GM21515 (cell line): Measurements from ENCODE around the gene ARPC5.
"Not testable (repeated sequence)": the region's sequence is repeated elsewhere in the genome, so short reads cannot be mapped to it uniquely, and the experiment has no call there.

Source experiments
- ATAC-seq: cut with Tn5 transposase; IDR thresholded peaks from one replicate; pipeline ENCODE4 v1.9.1; 2021; ENCODE audit not compliant: unreplicated experiment

Gene ARPC5

DNA sequence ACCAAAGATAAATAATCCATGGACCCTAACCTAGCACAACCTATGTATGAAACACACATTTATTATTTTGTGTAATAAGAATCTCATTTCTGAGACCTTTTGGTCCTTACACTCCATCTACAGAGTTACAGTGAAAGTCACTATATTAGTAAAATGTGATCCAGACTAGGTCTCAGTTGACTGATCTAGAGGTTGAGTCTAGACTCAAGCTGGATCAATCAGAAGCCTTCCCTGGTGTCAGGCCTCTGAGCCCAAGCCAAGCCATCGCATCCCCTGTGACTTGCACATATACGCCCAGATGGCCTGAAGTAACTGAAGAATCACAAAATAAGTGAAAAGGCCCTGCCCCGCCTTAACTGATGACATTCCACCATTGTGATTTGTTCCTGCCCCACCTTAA is 22.6 kb downstream of the ARPC5 start:
- ATAC-seq, result not testable (repeated sequence)

DNA sequence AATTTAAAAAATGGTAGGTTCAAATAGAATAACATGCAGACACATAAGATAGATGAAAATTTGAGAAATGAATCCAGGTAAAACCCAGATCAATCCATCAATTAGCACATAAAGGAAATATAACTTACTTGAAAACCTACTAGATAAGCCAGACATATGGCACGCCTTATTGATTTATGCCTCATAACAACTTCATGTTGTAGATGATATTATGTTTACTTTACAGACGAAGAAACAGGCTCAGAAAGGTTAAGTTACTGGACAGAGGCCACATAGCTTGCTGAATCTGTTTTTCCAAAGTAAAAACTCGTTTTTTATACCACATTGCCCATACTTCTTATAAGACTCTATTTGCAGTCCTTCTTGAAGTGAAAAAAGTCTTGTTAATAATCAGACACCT is 23.2 kb downstream of the ARPC5 start:
- no peak for ATAC-seq

DNA sequence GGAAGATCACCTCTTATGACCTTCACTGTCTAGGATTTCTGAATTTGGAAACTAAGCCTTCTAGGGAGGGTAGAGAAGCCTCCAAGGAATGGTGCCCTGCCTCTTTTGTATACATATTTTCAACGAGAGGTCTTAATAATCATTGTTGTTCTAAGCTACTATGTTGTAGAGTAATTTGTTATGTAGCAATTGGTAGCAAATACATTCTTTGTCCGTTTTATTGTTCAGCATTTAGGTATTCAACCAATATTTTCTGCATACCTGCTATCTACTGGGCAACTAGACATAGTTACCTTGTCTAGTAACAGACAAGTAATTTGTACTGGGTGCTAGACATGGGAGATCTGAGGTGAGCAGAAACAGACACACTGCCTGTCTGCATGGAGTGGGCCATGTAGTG is 24.6 kb downstream of the ARPC5 start:
- no peak for ATAC-seq

- no peak for ATAC-seq
Measured at GRCh38 chr1:183609759-183610452, 25.7 kb downstream of the ARPC5 start.

DNA sequence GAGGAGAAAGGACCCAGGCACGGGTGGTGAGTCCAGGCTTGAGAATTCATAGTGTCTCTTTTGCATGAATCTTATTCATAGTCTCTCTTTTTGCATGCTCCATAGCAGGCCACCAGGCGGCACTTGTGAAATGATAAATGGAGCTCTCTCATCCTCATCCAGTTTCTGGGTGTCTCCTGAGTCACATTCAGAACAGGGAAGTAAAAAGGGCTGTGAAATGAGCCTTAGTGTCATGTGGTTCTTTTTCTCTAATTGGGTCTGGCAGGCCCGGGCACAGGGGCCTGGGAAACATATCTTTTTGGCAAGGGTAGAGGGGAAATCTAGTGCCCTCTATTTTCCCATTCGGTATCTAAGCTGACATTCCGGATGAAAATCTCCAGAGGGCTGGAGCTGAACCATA is 26.3 kb downstream of the ARPC5 start:
- ATAC-seq, result peak; percentile 43

DNA sequence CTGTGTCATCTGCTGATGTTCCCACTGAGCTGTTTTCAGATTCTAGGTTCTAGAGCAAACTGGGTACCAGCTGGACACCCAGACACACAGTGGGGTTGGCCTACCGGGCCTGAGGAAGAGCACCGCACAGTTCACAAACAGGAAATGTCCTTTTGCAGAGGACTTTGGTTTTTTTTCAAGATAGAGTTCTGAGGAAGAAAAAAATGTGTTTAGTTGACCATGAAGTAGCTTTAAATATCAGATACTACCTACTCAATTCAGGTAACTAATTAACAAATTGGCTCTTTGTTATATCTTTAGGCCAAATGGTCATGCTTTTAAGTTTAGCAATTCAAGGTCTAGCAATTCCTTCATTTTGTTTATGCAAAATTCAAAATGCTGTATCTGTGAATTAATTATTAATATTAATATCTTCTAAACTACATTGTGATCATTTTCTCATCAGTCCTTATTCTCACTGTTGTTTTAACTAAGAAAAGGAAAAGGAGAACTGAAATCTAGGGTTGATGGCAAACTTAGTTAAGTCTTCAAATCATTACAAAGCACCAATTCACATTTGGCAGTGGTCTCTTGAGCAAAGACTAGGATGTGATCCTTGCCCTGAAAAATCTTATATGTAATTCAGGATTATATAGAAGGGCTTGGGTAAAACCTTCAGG is 28.1 kb downstream of the ARPC5 start:
- no peak for ATAC-seq

- ATAC-seq, result no peak
Measured at GRCh38 chr1:183605904-183606303, 29.7 kb downstream of the ARPC5 start.

DNA sequence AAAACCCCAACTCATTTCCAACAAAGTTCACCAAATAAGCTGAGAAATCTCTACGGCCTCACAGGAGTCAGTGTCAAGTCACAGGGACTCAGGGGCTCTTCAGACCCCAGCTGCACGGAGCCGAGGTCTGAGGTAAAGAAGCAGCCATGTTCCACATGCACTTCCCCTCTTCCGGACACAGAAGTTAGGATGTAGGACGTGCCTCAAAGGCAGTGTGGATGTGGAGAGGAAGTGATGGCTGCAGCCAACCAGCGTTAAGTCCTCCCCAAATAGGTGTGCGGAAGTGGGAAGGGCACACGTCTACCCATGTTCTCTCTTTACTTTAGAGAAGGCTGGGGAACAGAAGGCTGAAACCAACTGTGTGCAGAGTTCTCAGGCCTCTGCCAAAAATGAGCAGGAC is 30.8 kb downstream of the ARPC5 start:
- ATAC-seq, result peak; percentile 17

DNA sequence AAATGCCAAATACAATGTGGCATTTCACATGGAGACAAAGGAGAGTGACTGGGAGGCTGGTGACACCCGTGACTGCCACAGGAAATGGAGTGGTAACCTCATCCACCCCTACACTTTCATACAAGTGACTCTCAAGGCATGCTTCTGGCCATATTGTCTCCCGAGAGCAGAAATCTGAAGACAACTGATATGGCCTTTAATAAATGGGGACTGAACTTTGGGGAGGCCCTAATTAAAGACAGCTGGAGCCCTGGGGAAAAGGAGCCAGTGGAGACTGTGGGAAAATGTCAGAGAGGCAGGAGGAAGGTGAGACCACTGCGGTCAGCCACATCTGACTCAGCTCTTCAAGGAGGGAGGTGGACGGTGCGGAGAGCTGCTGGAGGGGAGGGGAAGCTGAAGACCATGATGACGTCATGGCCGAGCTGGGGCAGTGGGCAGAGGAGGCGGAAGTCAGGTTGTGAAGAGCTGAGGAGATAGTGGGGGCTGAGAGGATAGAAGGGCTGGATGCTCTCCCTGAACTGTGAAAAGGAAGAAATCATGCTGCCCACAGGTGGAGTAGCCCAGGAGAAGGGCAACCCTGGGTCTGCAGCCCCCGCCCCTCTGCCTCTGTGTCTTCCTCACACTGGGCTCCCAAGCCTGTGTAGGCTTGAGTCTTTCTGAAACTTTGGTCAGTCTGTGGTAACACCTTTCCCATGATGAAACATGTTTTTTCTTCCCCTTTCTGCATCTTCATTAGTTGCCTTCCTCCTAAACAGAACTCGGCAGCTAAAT is 31.4 kb downstream of the ARPC5 start:
- ATAC-seq, result peak; percentile 38

DNA sequence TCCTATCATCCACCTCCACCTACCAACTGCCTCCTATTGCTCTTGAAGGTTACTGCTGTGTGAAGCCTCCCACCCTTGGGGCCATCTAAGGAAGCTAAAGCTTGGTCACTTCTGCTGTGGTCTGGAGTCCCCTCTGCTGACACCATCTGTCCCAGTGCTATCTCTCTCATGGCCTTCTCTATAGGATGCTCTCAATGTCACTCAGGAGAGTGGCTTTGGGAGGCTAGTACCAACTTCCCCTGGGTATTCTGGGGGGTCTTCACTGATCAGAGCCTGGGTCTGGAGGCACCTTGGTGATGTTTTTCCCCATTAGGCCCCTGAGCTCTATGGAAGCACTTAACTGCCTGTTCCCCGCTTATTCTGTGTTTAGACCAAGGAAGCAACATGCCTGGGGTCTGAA is 33.1 kb downstream of the ARPC5 start:
- no peak for ATAC-seq

DNA sequence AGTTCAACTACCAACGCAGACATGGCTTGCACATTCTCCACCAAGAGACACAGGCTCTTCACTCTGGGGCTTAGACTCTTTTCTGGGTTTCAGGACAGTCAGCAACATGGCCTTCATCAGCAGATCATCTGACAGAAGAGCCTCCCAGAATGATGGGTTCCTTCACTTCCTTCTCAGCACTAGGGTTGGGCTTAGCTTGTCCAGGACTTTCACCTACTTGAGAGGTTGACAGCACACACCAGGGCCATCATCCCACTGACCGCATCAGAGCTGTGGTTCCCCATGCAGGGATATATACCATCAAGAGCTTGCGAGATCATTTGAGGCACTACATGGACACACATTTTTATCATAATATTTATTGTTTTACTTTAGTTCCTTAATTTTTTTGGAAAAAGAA is 34.9 kb downstream of the ARPC5 start:
- ATAC-seq, result no peak

DNA sequence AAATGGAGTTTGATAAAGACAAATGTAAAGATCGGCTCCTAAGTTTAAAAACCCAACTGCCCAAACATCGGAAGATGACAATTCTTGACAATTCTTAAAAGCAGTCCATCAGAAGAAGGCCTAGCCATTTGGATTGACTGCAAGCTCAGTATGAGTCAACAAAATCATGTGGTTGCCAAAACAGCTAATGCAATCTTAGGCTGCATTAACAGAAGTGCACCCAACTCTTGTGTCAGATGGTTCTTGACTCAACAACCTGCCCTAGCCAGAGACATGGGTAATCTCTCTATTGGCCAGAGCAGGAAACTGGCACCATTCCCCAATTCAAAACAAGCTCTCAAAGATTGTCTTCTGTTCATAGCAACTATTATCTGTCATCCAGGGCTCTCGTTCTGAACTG is 35.4 kb downstream of the ARPC5 start:
- ATAC-seq, result no peak

DNA sequence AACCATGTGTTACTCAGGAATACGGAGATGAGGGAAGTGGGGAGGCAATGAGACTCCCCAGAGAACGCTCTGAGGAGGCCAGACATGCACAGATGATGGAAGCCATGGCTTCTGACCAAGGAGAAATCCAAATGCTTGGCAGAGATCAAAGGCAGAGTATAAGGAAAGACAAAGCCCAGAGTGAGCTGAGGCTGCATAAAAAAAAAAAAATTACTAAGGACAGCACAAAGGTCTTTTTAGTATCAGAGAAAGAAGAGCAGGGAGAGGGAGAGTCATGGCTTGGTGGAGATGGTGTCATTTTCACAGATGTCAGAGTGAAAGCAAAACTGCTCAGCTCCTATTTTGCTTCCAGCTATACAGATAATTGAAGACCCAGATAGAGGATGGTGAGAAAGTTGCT is 37.2 kb downstream of the ARPC5 start:
- peak; percentile 70 for ATAC-seq

- no peak for ATAC-seq
Measured at GRCh38 chr1:183597656-183598347, 37.8 kb downstream of the ARPC5 start.

- no peak for ATAC-seq
Measured at GRCh38 chr1:183596500-183596899, 39.1 kb downstream of the ARPC5 start.

- no peak for ATAC-seq
Measured at GRCh38 chr1:183595537-183595936, 40.0 kb downstream of the ARPC5 start.

GRCh38 chr1:183593356-183593755 is 42.2 kb downstream of the ARPC5 start:
- ATAC-seq, result peak; percentile 40

DNA sequence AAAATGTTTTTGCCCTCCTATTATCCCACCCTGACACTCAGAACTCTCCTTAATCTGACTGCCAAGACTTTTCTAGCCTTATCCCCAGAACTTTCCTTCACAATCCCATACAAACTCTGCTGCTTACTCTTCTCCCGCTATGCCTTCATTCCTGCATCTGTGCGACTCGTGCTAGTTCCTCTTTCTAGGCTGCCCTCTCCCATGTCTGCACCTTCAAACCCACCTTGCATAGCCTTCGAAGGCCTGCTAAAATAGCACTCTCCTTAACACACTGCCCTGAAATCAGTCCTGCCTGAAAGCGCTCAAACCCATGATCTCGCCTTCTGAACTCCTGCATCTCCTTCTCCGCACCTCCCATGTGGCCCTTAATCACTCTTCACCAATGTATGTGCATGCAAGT is 42.9 kb downstream of the ARPC5 start:
- no peak for ATAC-seq

DNA sequence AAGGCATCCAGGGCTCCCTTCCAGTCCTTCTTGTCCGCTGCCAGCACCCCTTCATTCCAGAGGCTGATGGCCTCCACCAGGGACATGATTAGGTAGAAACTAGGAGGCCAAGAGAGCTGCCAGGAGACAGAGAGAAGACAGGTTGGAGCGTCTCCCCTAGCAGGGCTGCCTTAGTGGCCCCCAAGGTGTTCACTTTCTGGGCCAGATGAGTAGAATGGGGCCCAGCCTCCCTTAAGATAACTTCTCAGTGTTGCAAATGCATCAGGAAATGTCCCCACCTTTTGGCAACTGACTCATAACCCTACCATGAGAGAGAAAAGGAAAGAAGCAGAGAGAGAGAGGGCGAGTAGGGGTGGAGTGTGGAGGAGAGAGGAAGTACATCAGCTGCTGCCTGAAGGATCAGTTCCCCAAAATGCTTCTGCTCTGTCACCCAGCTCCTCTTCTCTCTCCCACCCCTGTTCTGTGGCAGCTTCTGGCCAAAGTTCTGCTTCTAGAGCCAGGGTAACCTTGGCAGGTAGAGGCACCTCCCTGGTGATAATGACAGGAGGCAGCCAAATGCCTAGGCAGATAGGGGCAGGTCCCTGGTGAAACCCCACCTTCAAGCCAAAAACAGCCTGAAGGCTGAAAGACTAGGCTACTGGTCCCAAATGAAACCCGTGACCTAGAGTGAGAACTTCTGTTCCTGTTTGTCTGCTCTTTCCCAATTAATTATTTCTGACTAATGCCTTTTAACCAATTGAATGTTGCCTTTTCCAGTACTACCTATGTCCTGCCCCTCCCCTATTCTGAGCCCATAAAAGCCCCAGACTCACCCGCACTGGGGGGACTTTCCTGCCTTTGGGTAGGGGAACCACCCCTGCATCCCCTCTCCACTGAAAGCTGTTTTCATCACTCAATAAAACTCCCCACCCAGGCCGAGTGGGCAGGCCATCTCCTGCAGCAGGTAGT is 45.1 kb downstream of the ARPC5 start, which contains the start of gene NCF2:
Gene NCF2, minus strand, starts transcription at position 216 of the 948 bp plus-strand sequence. Its CDS starts 130 bp downstream, at position 86.
- ATAC-seq, result peak; percentile 78

- ATAC-seq, result peak; percentile 23
Measured at GRCh38 chr1:183589874-183590243, 45.7 kb downstream of the ARPC5 start.
